GM03348 (cell line): ENCODE measurements around the gene HOXD4.

ENCODE experiments used
- DNase-seq: peaks from one replicate; pipeline ENCODE4 v3.0.0; 2012; ENCODE audit warnings: low spot score

HOXD4 gene

GRCh38 chr2:176139661-176140512, 11.5 kb upstream of the HOXD4 start:
- DNase-seq = peak; percentile 74

GRCh38 chr2:176140513-176141317, 10.6 kb upstream of the HOXD4 start:
- peak; percentile 95 for DNase-seq

GRCh38 chr2:176142281-176142680, 9.1 kb upstream of the HOXD4 start:
- DNase-seq = no peak

GRCh38 chr2:176145085-176145969, 6.0 kb upstream of the HOXD4 start:
- no peak for DNase-seq

DNA sequence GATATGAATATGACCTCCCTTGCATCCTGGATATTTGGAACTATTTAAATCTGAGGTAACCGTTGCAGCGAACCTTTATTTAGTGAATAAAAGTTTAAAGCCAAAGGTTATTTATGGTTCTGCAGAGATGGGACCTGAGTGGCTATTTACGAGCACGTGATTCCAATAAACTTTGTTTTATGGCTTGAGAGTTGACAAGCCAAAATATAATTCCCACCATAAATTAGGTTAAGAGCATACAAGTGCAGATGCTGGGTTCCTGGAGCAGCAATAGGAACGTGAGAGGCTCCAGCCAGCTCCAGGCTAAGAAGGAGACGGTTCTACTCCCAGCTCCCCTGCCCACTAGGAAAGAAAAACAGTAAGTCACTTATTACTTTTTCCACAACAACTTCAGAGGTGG, 5.2 kb upstream of the HOXD4 start:
- DNase-seq = no peak

GRCh38 chr2:176146645-176147044, 4.7 kb upstream of the HOXD4 start:
- no peak for DNase-seq

GRCh38 chr2:176147210-176147799, 4.0 kb upstream of the HOXD4 start:
- no peak for DNase-seq

GRCh38 chr2:176147800-176148496, 3.4 kb upstream of the HOXD4 start:
- no peak for DNase-seq

GRCh38 chr2:176148751-176149421, 2.5 kb upstream of the HOXD4 start:
- DNase-seq = no peak

GRCh38 chr2:176149481-176149938, 1.8 kb upstream of the HOXD4 start:
- DNase-seq = no peak

- no peak for DNase-seq
Measured at GRCh38 chr2:176149939-176150583, 1.3 kb upstream of the HOXD4 start.

- DNase-seq = no peak
Measured at GRCh38 chr2:176150584-176151441, 537 bp upstream of the HOXD4 start.

- DNase-seq = no peak
Measured at GRCh38 chr2:176152350-176153181, 1.2 kb downstream of the HOXD4 start.

- DNase-seq = no peak
Measured at GRCh38 chr2:176154576-176155252, 3.4 kb downstream of the HOXD4 start.

DNA sequence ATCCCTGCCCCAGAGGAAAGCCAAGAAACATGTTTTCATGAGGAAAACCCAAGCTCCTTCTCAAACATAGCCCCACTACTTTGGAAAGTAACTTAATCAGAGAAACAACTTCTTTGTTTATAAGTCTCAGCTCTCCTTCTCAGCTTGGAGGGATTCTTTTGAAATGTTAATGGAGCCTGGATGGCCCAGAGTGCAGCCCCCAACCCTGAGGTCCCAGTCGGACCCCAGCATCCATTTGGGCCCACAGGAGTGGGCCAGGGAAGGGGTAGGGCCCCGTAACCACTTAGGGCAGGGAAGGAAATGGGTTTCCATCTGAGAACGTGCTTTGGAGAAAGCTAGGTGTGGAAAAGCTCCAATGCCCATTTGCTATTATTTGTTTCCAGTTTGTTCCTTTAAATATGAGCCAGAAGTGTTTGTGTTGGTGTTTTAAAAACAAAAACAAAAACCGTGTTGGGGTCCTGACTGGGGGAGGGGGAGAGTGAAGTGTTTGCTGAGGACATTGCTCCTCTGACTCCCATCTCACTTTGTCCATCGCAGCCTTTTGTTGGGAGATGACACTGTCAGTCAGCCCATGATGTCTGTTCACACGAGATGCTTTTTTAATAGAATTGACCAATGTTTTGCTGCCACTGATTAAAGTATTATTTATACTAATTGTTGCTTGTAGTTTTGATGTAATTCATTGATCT, 4.2 kb downstream of the HOXD4 start:
- DNase-seq = no peak

DNA sequence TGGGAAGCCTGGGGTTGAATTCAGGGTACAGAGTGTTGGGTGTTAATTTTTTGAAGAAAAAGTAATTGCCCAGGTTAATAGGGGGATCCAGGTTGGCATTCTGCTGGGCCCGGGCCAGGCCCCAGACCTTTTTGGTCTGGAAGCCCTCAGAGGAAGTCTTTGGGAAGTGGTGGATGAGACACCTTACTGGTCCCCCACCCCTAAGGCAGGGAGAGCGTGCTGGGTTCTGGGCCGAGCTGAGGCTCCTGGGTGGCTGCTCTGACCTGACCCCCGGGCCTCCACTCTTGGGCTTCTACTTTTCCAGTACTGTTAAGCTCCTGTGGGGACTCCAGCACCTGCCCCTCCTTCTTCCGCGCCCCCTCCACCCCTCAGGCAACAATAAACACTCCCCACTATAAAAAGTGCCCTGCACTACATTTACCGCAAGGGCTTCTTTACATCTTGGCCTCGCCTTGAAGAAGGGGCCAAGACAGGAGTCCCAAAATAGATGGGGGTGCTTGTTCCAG, 5.0 kb downstream of the HOXD4 start:
- DNase-seq = no peak
